GM23338 (cell line): ENCODE results near the gene POLD4. TPM values are rescaled to one million over a fixed set of nuclear protein-coding genes. Genes with fewer than 3 reads are reported as not detected.
A peak's percentile ranks its signal among the peaks of the same experiment; 100 is the strongest.
"Not testable (repeated sequence)": the region's sequence is repeated elsewhere in the genome, so short reads cannot be mapped to it uniquely, and the experiment has no call there.

ENCODE experiments used
- ATAC-seq: fragments of 200-7000 bp; cut with Tn5 transposase; 3 replicates; pipeline ENCODE4 v1.9.1; 2020
- DNase-seq: peaks from one replicate; pipeline ENCODE4 v3.0.0-alpha.2; 2015; ENCODE audit warnings: low spot score
- H2AFZ ChIP-seq: fragments of 200-600 bp; sonication (generic); 2 replicates; pipeline ENCODE4 v1.8.0; 2016; ENCODE audit warnings: antibody characterized with exemption, mild to moderate bottlenecking, moderate library complexity
- H3F3A ChIP-seq: fragments of 200-600 bp; sonication (generic); replicated peaks from 2 replicates; pipeline ENCODE4 v1.8.0; 2017; ENCODE audit warnings: antibody characterized with exemption, mixed run types, low read depth
- H3K27ac ChIP-seq: fragments of 200-600 bp; sonication (generic); 2 replicates; pipeline ENCODE4 v1.6.1; 2016; ENCODE audit warnings: low read depth
- H3K27me3 ChIP-seq: fragments of 200-600 bp; sonication (generic); 2 replicates; pipeline ENCODE4 v1.8.0; 2016; ENCODE audit warnings: mild to moderate bottlenecking, mixed run types, moderate library complexity; ENCODE audit not compliant: insufficient read depth
- H3K36me3 ChIP-seq: fragments of 200-600 bp; sonication (generic); 2 replicates; pipeline ENCODE4 v1.8.0; 2016; ENCODE audit warnings: mild to moderate bottlenecking; ENCODE audit not compliant: insufficient read depth
- H3K4me1 ChIP-seq: fragments of 200-600 bp; sonication (generic); 2 replicates; pipeline ENCODE4 v1.8.0; 2016; ENCODE audit warnings: mild to moderate bottlenecking, moderate library complexity; ENCODE audit not compliant: insufficient read depth
- H3K4me2 ChIP-seq: fragments of 200-600 bp; sonication (generic); 2 replicates; pipeline ENCODE4 v1.7.1; 2017; ENCODE audit warnings: mixed run types
- H3K4me3 ChIP-seq: fragments of 200-600 bp; sonication (generic); 2 replicates; pipeline ENCODE4 v1.6.1; 2016; ENCODE audit warnings: mixed run types
- H3K79me2 ChIP-seq: fragments of 200-600 bp; sonication (generic); replicated peaks from 2 replicates; pipeline ENCODE4 v1.8.0; 2017; ENCODE audit warnings: mild to moderate bottlenecking; ENCODE audit not compliant: insufficient read depth
- H3K9me2 ChIP-seq: fragments of 200-600 bp; sonication (generic); 2 replicates; pipeline ENCODE4 v1.8.0; 2017; ENCODE audit not compliant: insufficient read depth
- H4K20me1 ChIP-seq: fragments of 200-600 bp; sonication (generic); replicated peaks from 2 replicates; pipeline ENCODE4 v1.8.0; 2017; ENCODE audit warnings: mild to moderate bottlenecking; ENCODE audit not compliant: insufficient read depth
- H3K27ac Mint-ChIP-seq: 2 replicates; pipeline ENCODE4 v1.8.0; 2020; ENCODE audit warnings: inconsistent platforms, mild to moderate bottlenecking, moderate library complexity, mixed read lengths
- H3K27me3 Mint-ChIP-seq: 3 replicates; pipeline ENCODE4 v1.8.0; 2022; ENCODE audit warnings: low read depth, mild to moderate bottlenecking, moderate library complexity, mixed read lengths, inconsistent platforms; ENCODE audit not compliant: insufficient read depth, poor library complexity
- H3K36me3 Mint-ChIP-seq: 3 replicates; pipeline ENCODE4 v1.8.0; 2021; ENCODE audit warnings: low read depth, mild to moderate bottlenecking, inconsistent platforms, moderate library complexity, mixed read lengths
- H3K4me1 Mint-ChIP-seq: 3 replicates; pipeline ENCODE4 v1.8.0; 2020; ENCODE audit warnings: mild to moderate bottlenecking, inconsistent platforms, mixed read lengths
- H3K4me3 Mint-ChIP-seq: 3 replicates; pipeline ENCODE4 v1.8.0; 2021; ENCODE audit warnings: moderate library complexity, mild to moderate bottlenecking, inconsistent platforms, mixed read lengths
- H3K9me3 Mint-ChIP-seq: 3 replicates; pipeline ENCODE4 v1.8.0; 2020; ENCODE audit warnings: moderate library complexity, mild to moderate bottlenecking, inconsistent platforms, mixed read lengths
- CREB1 ChIP-seq: fragments of 250-450 bp; sonication (Bioruptor Pico); IDR thresholded peaks from 2 replicates; pipeline ENCODE4 v1.5.0; 2020; ENCODE audit warnings: low read depth, mild to moderate bottlenecking, moderate library complexity
- NANOG ChIP-seq: IDR thresholded peaks from 2 replicates; pipeline ENCODE4 v1.6.1; 2016; ENCODE audit warnings: antibody characterized with exemption, borderline replicate concordance
- POLR2AphosphoS5 ChIP-seq: IDR thresholded peaks from 2 replicates; pipeline ENCODE4 v1.6.1; 2016; ENCODE audit warnings: antibody characterized with exemption, low read depth
- long read RNA-seq: library from polyadenylated mRNA; unstranded; transcript quantifications from one replicate; pipeline ENCODE4 v2.0.0, GENCODE V29; 2020; ENCODE audit not compliant: unreplicated experiment
- polyA plus RNA-seq: library from polyadenylated mRNA; unstranded; fragments of >200 nt; fragmentation: Nextera tagmentation; extraction: Ambion mirVana; gene quantifications from 2 replicates; pipeline ENCODE4 v1.2.1, GENCODE V29; 2016
- total RNA-seq: library from RNA; depleted of rRNA; stranded (reverse); fragments of >200 nt; shearing (Covaris generic); gene quantifications from 2 replicates; pipeline ENCODE4 v1.2.3, GENCODE V29; 2014; rRNA removed

The POLD4 gene
- 15.9 and 23.0 TPM in 2 replicates for total RNA-seq
- polyA plus RNA-seq = 16.2 and 18.8 TPM in 2 replicates
- long read RNA-seq, transcript POLD4-201 (4 exons, 918 nt) = major isoform, 16 of 27 reads
- long read RNA-seq, partial matches to known transcripts = 2 of 27 reads
- long read RNA-seq, other reads (novel, unspliced or antisense) = 1 of 27 reads

DNA sequence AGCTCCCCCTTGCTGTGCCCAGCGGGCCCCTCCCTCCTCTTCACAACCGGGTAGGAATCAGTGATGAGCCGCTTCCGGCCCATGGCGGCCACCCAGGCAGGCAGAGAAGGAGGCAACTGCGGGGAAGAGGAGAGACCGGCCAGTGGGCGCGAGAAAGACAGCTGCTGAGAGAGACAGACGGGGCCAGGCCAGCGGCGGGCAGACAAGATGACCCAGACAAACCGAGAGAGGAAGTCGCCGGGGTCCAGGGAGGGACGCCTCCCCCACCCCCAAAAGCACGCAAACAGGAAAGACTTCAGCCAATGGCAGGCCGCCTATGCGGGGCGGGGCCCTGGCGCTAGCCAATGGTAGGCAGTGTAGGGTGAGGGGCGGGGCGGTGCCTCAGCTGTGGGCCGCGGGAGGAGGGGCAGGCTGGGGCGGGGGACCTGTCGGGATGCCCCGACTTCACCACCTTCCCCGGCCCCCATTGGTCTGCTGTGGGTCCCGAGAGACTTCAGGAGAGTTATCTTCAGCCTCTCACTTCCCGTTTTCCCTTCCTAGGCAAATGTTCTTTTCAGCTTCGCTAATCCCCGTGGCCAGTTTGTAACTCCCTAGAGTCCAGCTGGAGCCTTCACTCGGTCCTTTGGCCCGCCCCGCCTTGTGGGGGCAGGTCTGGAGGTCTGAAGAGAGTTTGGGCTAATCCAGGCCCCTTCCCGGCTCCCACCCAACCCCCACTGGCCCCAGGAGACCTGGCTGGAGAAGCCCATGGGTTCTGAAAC is at the start of gene POLD4:
TSS of gene POLD4 (minus strand) at position 230 of the 758 bp plus-strand sequence. CDS start at position 83, 147 bp downstream.
- Histone ChIP-seq H3K9me2 (no peaks in the 10 kb centered on the region), H3K36me3 (no peaks in the 10 kb centered on the region), H3F3A (0 out of 2 replicates have a peak, but pooled peaks cover 14% of the 10 kb centered on the region), H3K4me2 (peak within 1 kb of the TSS; percentile 98), H3K79me2 (no peaks in the 10 kb centered on the region), H3K4me3 (peak within 1 kb of the TSS; percentile 95), H2AFZ (peak within 1 kb of the TSS; percentile 96; the same call in 1 of the 2 replicates), H4K20me1 (no peaks in the 10 kb centered on the region; the same call in 1 of the 2 replicates), H3K27me3 (no peaks in the 10 kb centered on the region; the same call in 1 of the 2 replicates), H3K27ac (peak within 1 kb of the TSS; percentile 97), H3K4me1 (peaks cover 9% of the 10 kb centered on the region)
- peaks cover 30% of the 10 kb centered on the region for H3K27me3 Mint-ChIP-seq
- ATAC-seq = peak; percentile 84
- H3K9me3 Mint-ChIP-seq = no peaks in the 10 kb centered on the region; the same call in 2 of the 3 replicates
- peak within 1 kb of the TSS; percentile 93 for H3K27ac Mint-ChIP-seq
- H3K4me1 Mint-ChIP-seq = peaks cover 33% of the 10 kb centered on the region
- TF ChIP-seq POLR2AphosphoS5 = peak; percentile 79
- no peak for TF ChIP-seq NANOG
- TF ChIP-seq CREB1 (CRISPR knock-in tag) = peak; percentile 46; the same call in 1 of the 2 replicates
- no peaks in the 10 kb centered on the region; the same call in 2 of the 3 replicates for H3K36me3 Mint-ChIP-seq
- peak; percentile 98 for DNase-seq
- peak within 1 kb of the TSS; percentile 87 for H3K4me3 Mint-ChIP-seq

DNA sequence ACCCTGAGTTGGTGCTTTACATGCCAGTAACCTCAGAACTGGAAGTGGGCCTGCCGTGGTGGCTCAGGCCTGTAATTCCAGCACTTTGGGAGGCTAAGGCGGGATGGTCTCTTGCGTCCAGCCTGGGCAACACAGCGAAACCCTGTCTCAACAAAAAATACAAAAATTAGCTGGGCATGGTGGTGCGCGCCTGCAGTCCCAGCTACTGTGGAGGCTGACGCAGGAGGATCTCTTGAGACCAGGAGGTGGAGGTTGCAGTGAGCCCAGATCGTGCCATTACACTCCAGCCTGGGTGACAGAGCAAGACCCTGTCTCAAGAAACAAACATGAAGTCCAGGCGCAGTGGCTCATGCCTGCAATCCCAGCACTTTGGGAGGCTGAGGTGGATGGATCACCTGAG is 49.7 kb upstream of the POLD4 start:
- not testable (repeated sequence) for ATAC-seq

DNA sequence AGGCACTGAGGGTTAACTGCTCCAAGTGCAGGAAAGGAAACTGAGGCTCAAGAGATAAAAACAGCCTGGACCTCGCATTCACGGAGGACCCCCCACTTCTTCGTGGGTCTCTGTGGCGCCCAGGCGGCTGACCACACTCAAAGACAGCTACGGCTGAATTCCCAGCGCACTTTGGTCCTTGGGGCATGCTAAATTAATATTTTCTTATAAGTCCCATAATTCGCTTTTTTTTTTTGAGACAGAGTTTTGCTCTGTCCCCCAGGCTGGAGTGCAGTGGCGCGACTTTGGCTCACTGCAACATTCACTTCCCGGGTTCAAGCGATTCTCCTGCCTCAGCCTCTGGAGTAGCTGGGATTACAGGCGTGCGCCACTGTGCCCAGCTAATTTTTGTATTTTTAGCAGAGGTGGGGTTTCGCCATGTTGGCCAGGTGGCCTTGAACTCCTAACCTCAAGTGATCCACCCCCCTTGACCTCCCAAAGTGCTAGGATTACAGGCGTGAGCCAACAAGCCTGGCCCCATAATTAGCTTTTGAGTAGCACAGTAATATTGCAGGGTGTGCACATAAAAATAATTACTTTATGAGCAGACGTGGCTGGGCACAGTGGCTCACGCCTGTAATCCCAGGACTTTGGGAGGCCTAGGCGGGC is 49.0 kb upstream of the POLD4 start:
- H4K20me1 ChIP-seq, DNase-seq, H3K36me3 ChIP-seq, H3K9me3 Mint-ChIP-seq, H3K27me3 ChIP-seq, H3K9me2 ChIP-seq, ATAC-seq, H3F3A ChIP-seq, H3K27ac Mint-ChIP-seq: not testable (repeated sequence)
- H3K4me1 Mint-ChIP-seq = peaks cover 23% of the 10 kb centered on the region
- H3K4me3 Mint-ChIP-seq = peak overlapping the region; percentile 62; the same call in 2 of the 3 replicates
- peaks cover 28% of the 10 kb centered on the region for H3K36me3 Mint-ChIP-seq
- Histone ChIP-seq H3K79me2 (peaks cover 16% of the 10 kb centered on the region), H2AFZ (peak overlapping the region; percentile 82), H3K4me3 (peak overlapping the region; percentile 48), H3K4me2 (peak overlapping the region; percentile 73), H3K27ac (peak overlapping the region; percentile 91), H3K4me1 (peaks cover 11% of the 10 kb centered on the region; the same call in 1 of the 2 replicates)
- peaks cover 10% of the 10 kb centered on the region for H3K27me3 Mint-ChIP-seq

More for the DNA sequence above, 49.7 kb upstream of the POLD4 start:
- not testable (repeated sequence) for H3K4me2 ChIP-seq, H2AFZ ChIP-seq, H4K20me1 ChIP-seq, H3K4me1 ChIP-seq, H3K36me3 ChIP-seq, H3K27ac ChIP-seq, H3K4me3 Mint-ChIP-seq, H3K9me2 ChIP-seq, H3K27me3 ChIP-seq, H3K4me3 ChIP-seq, H3F3A ChIP-seq, DNase-seq, H3K27ac Mint-ChIP-seq, H3K9me3 Mint-ChIP-seq
- H3K4me1 Mint-ChIP-seq = peaks cover 19% of the 10 kb centered on the region
- peaks cover 16% of the 10 kb centered on the region for H3K79me2 ChIP-seq
- peaks cover 21% of the 10 kb centered on the region for H3K36me3 Mint-ChIP-seq
- H3K27me3 Mint-ChIP-seq = peaks cover 15% of the 10 kb centered on the region
